Measurements from ENCODE around the gene SLCO4C1.

GRCh38 chr5:102270036-102270435 is 26.0 kb downstream of the SLCO4C1 start:
- no peak for TF ChIP-seq CTCF (IDR thresholded peaks at IDR 0.05; ENCODE audit: poor library complexity)
- TF ChIP-seq EZH2 (IDR thresholded peaks at IDR 0.05; ENCODE audit: borderline replicate concordance): no peak
- TF ChIP-seq EZH2phosphoT487 (IDR thresholded peaks at IDR 0.05; ENCODE audit: low read depth, severe bottlenecking, unreplicated experiment): no peak
